HepG2 (cell line): ENCODE results near the gene MRPL34. TPM values are rescaled to one million over a fixed set of nuclear protein-coding genes. Genes with fewer than 3 reads are reported as not detected.

Experiments used
- MAZ ChIP-seq, 2 experiments: sonication (generic) in 1 of 2; formaldehyde crosslinking in 1 of 2; IDR thresholded peaks; 2 replicates each; pipeline versions ENCODE4 v1.5.0 to v1.6.1; 2012 to 2020; ENCODE audit warnings: low read depth in 2 of 2, mild to moderate bottlenecking in 2 of 2, borderline replicate concordance in 1 of 2, improper control_type of control experiment in 1 of 2, low read length in 1 of 2, missing genetic modification reagents in 1 of 2, moderate library complexity in 1 of 2
- MEIS1 ChIP-seq: sonication (generic); formaldehyde crosslinking; IDR thresholded peaks from 2 replicates; pipeline ENCODE4 v1.9.0; 2021; ENCODE audit warnings: mild to moderate bottlenecking, missing genetic modification reagents, moderate library complexity, borderline replicate concordance
- ONECUT2 ChIP-seq: sonication (generic); formaldehyde crosslinking; IDR thresholded peaks from 2 replicates; pipeline ENCODE4 v1.4.0; 2020; ENCODE audit warnings: missing genetic modification reagents
- POGZ ChIP-seq: sonication (generic); formaldehyde crosslinking; IDR thresholded peaks from 2 replicates; pipeline ENCODE4 v1.4.0; 2020; ENCODE audit warnings: mild to moderate bottlenecking, missing genetic modification reagents
- RCOR2 ChIP-seq: IDR thresholded peaks from 2 replicates; pipeline ENCODE4 v1.6.1; 2016; ENCODE audit warnings: missing biosample characterization, missing genetic modification reagents
- SYNCRIP ChIP-seq: fragments of 200-400 bp; formaldehyde crosslinking; IDR thresholded peaks from 2 replicates; pipeline ENCODE4 v1.6.1; 2018; ENCODE audit warnings: mild to moderate bottlenecking, low read depth, low read length; ENCODE audit not compliant: insufficient read depth
- ZFP1 ChIP-seq: IDR thresholded peaks from 2 replicates; pipeline ENCODE4 v1.6.1; 2016
- ZNF260 ChIP-seq: sonication (generic); formaldehyde crosslinking; IDR thresholded peaks from 2 replicates; pipeline ENCODE4 v1.4.0; 2020; ENCODE audit warnings: missing genetic modification reagents, low read depth, mild to moderate bottlenecking, borderline replicate concordance
- ZNF3 ChIP-seq: IDR thresholded peaks from 2 replicates; pipeline ENCODE4 v1.7.0; 2017; ENCODE audit warnings: inconsistent platforms
- ZNF326 ChIP-seq: sonication (generic); formaldehyde crosslinking; IDR thresholded peaks from 2 replicates; pipeline ENCODE4 v1.4.0; 2020; ENCODE audit warnings: missing genetic modification reagents, borderline replicate concordance
- ZNF337 ChIP-seq: sonication (generic); formaldehyde crosslinking; IDR thresholded peaks from 2 replicates; pipeline ENCODE4 v1.5.1; 2020; ENCODE audit warnings: missing genetic modification reagents, low read depth, mild to moderate bottlenecking, borderline replicate concordance
- ZNF350 ChIP-seq: sonication (generic); formaldehyde crosslinking; IDR thresholded peaks from 2 replicates; pipeline ENCODE4 v1.4.0; 2020; ENCODE audit warnings: mild to moderate bottlenecking, low read depth, missing genetic modification reagents, borderline replicate concordance
- ZNF713 ChIP-seq: sonication (generic); formaldehyde crosslinking; IDR thresholded peaks from 2 replicates; pipeline ENCODE4 v1.4.0; 2020; ENCODE audit warnings: mild to moderate bottlenecking, missing genetic modification reagents
- ZNF768 ChIP-seq: sonication (generic); formaldehyde crosslinking; IDR thresholded peaks from 2 replicates; pipeline ENCODE4 v1.4.0; 2020; ENCODE audit warnings: missing genetic modification reagents
- ZNF788 ChIP-seq: sonication (generic); formaldehyde crosslinking; IDR thresholded peaks from 2 replicates; pipeline ENCODE4 v1.5.0; 2020; ENCODE audit warnings: mild to moderate bottlenecking, missing genetic modification reagents, borderline replicate concordance
- ZNF790 ChIP-seq: sonication (generic); formaldehyde crosslinking; IDR thresholded peaks from 2 replicates; pipeline ENCODE4 v1.8.0; 2022; ENCODE audit warnings: missing genetic modification reagents, mild to moderate bottlenecking, borderline replicate concordance
- ZSCAN20 ChIP-seq: sonication (generic); formaldehyde crosslinking; IDR thresholded peaks from 2 replicates; pipeline ENCODE4 v1.4.0; 2020; ENCODE audit warnings: missing genetic modification reagents, mild to moderate bottlenecking, borderline replicate concordance
- polyA plus RNA-seq, 8 experiments: library from polyadenylated mRNA; depleted of rRNA in 3 of 8; stranded (reverse) in 7 of 8; unstranded in 1 of 8; fragments of >200 nt; fragmentation: Illumina TruSeq in 4 of 8; extraction: Trizol in 4 of 8; gene quantifications; 2 replicates each; pipeline versions ENCODE4 v1.2.1 to v1.2.3, GENCODE V29; 2011 to 2016; ENCODE audit warnings: low read depth in 4 of 8, missing spikeins in 1 of 8, mixed read lengths in 1 of 8; ENCODE audit not compliant: insufficient read depth in 1 of 8
- total RNA-seq, 5 experiments: library from RNA; depleted of rRNA; stranded (reverse); fragments of >200 nt; fragmentation: Illumina TruSeq; extraction: Trizol; gene quantifications; 2 replicates each; pipeline ENCODE4 v1.2.3, GENCODE V29; 2016; ENCODE audit warnings: low read depth in 1 of 5
- TF ChIP-seq, protein P1 (sequence below): sonication (generic); formaldehyde crosslinking; conservative IDR thresholded peaks from 2 replicates; pipeline ENCODE4 v1.8.1; 2023; ENCODE audit warnings: missing genetic modification reagents
- TF ChIP-seq, protein P2 (sequence below): fragments of 450-650 bp; IDR thresholded peaks from 2 replicates; pipeline ENCODE4 v1.6.1; 2017; ENCODE audit warnings: mild to moderate bottlenecking
- TF ChIP-seq, protein P3 (sequence below): sonication (generic); formaldehyde crosslinking; IDR thresholded peaks from 2 replicates; pipeline ENCODE4 v1.5.0; 2020; ENCODE audit warnings: missing genetic modification reagents, mild to moderate bottlenecking, borderline replicate concordance
- TF ChIP-seq, protein P4 (sequence below): sonication (generic); formaldehyde crosslinking; IDR thresholded peaks from 2 replicates; pipeline ENCODE4 v1.4.0; 2020; ENCODE audit warnings: mild to moderate bottlenecking, missing genetic modification reagents

MRPL34 gene
- total and polyA plus RNA-seq, 2 of the 13 experiments (the other 11 are each of a cell fraction or from before 2014, with no cell fraction given): 74.0 to 77.3 TPM

DNA sequence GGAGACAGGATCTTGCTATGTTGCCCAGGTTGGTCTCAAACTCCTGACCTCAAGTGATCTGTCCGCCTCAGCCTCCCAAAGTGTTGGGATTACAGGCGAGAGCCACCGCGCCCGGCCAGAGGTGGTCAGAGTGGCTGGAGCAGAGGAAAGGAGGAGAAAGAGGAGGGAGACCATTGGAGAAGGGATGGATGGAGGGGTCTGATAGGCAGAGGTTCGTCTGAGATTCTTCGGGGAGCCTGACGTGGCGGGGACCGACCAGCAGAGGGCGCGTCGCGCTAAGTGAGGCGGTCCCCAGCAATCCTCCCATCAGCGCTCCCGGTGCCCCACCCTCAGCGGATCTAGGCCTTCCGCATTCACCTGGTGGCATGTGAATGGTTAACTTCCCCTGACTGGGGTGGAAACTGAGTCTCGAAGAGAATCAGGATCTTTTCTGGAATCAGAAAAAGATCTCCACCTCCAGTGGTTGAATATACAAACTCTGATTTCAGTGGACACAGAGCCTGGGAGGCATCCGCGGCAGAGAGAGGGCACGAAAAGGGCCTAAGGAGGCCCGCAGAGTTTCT, 40.5 kb downstream of the MRPL34 start (continued):
- no peak for TF ChIP-seq ZNF337 (CRISPR knock-in tag)
- TF ChIP-seq, protein P1, sequence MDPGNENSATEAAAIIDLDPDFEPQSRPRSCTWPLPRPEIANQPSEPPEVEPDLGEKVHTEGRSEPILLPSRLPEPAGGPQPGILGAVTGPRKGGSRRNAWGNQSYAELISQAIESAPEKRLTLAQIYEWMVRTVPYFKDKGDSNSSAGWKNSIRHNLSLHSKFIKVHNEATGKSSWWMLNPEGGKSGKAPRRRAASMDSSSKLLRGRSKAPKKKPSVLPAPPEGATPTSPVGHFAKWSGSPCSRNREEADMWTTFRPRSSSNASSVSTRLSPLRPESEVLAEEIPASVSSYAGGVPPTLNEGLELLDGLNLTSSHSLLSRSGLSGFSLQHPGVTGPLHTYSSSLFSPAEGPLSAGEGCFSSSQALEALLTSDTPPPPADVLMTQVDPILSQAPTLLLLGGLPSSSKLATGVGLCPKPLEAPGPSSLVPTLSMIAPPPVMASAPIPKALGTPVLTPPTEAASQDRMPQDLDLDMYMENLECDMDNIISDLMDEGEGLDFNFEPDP: no peak
- TF ChIP-seq MEIS1 (CRISPR knock-in tag): no peak
- TF ChIP-seq ZNF3: no peak
- peak; percentile 32; the same call in 1 of the 2 replicates for TF ChIP-seq MAZ (IDR thresholded peaks at IDR 0.05; ENCODE audit: borderline replicate concordance, low read depth, low read length)
- TF ChIP-seq MAZ (CRISPR knock-in tag; IDR thresholded peaks at IDR 0.05; ENCODE audit: low read depth): peak; percentile 69
- TF ChIP-seq ZNF768: no peak
- peak; percentile 36; the same call in 1 of the 2 replicates for TF ChIP-seq ZNF788 (CRISPR knock-in tag)
- TF ChIP-seq SYNCRIP: no peak
- TF ChIP-seq ZNF713 (CRISPR knock-in tag): no peak
- no peak for TF ChIP-seq ZNF326
- TF ChIP-seq ZNF260 (CRISPR knock-in tag): no peak
- TF ChIP-seq RCOR2 (CRISPR knock-in tag): 0 out of 2 replicates have a peak, but pooled peaks have one; percentile 25
- TF ChIP-seq, protein P2, sequence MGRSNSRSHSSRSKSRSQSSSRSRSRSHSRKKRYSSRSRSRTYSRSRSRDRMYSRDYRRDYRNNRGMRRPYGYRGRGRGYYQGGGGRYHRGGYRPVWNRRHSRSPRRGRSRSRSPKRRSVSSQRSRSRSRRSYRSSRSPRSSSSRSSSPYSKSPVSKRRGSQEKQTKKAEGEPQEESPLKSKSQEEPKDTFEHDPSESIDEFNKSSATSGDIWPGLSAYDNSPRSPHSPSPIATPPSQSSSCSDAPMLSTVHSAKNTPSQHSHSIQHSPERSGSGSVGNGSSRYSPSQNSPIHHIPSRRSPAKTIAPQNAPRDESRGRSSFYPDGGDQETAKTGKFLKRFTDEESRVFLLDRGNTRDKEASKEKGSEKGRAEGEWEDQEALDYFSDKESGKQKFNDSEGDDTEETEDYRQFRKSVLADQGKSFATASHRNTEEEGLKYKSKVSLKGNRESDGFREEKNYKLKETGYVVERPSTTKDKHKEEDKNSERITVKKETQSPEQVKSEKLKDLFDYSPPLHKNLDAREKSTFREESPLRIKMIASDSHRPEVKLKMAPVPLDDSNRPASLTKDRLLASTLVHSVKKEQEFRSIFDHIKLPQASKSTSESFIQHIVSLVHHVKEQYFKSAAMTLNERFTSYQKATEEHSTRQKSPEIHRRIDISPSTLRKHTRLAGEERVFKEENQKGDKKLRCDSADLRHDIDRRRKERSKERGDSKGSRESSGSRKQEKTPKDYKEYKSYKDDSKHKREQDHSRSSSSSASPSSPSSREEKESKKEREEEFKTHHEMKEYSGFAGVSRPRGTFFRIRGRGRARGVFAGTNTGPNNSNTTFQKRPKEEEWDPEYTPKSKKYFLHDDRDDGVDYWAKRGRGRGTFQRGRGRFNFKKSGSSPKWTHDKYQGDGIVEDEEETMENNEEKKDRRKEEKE: no peak
- TF ChIP-seq ONECUT2 (CRISPR knock-in tag): no peak
- TF ChIP-seq POGZ (CRISPR knock-in tag): no peak
- no peak for TF ChIP-seq ZNF790 (CRISPR knock-in tag)
- no peak for TF ChIP-seq ZFP1
- TF ChIP-seq ZSCAN20 (CRISPR knock-in tag): no peak
- TF ChIP-seq, protein P3, sequence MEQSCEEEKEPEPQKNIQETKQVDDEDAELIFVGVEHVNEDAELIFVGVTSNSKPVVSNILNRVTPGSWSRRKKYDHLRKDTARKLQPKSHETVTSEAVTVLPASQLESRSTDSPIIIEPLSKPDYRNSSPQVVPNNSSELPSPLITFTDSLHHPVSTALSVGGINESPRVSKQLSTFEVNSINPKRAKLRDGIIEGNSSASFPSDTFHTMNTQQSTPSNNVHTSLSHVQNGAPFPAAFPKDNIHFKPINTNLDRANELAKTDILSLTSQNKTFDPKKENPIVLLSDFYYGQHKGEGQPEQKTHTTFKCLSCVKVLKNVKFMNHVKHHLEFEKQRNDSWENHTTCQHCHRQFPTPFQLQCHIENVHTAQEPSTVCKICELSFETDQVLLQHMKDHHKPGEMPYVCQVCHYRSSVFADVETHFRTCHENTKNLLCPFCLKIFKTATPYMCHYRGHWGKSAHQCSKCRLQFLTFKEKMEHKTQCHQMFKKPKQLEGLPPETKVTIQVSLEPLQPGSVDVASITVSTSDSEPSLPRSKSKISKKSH (CRISPR knock-in tag): peak; percentile 71
- TF ChIP-seq ZNF350 (CRISPR knock-in tag): no peak
- TF ChIP-seq, protein P4, sequence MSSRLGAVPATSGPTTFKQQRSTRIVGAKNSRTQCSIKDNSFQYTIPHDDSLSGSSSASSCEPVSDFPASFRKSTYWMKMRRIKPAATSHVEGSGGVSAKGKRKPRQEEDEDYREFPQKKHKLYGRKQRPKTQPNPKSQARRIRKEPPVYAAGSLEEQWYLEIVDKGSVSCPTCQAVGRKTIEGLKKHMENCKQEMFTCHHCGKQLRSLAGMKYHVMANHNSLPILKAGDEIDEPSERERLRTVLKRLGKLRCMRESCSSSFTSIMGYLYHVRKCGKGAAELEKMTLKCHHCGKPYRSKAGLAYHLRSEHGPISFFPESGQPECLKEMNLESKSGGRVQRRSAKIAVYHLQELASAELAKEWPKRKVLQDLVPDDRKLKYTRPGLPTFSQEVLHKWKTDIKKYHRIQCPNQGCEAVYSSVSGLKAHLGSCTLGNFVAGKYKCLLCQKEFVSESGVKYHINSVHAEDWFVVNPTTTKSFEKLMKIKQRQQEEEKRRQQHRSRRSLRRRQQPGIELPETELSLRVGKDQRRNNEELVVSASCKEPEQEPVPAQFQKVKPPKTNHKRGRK (CRISPR knock-in tag): no peak
